Measurements from ENCODE around the gene SDHA. TPM values are rescaled to one million over a fixed set of nuclear protein-coding genes. Genes with fewer than 3 reads are reported as not detected.
A peak's percentile ranks its signal among the peaks of the same experiment; 100 is the strongest.

SDHA gene
- total RNA-seq, 1 experiment from 2014 or later = 75.0 TPM

- peaks cover 41% of the 10 kb centered on the region for H3K36me3 Mint-ChIP-seq (ENCODE audit: insufficient read depth, unreplicated experiment)
- DNase-seq (ENCODE audit: unreplicated experiment) = no peak
- no peak for TF ChIP-seq CTCF (IDR thresholded peaks at IDR 0.05; ENCODE audit: unreplicated experiment)
- H3K4me1 Mint-ChIP-seq (ENCODE audit: insufficient read depth, unreplicated experiment) = peaks cover under 1% of the 10 kb centered on the region
- no peak overlapping the region for H3K4me3 Mint-ChIP-seq (ENCODE audit: unreplicated experiment)
- ChIA-PET POLR2A (no interaction called here), CTCF (no interaction called here)
- H3K27me3 Mint-ChIP-seq (ENCODE audit: insufficient read depth, unreplicated experiment) = no peaks in the 10 kb centered on the region
- no TSS peak for BruUV-seq (replicated peaks)
- H3K9me3 Mint-ChIP-seq (ENCODE audit: unreplicated experiment) = no peaks in the 10 kb centered on the region
- H3K27ac Mint-ChIP-seq (ENCODE audit: low read depth, unreplicated experiment) = no peak overlapping the region
- intact Hi-C loops (cut with micrococcal nuclease) = no loop called here
These were observed 13.7 kb upstream of the SDHA start for GRCh38 chr5:204462-204861.

- ChIA-PET POLR2A (no interaction called here), CTCF (no interaction called here)
- no peak overlapping the region for H3K27ac Mint-ChIP-seq (ENCODE audit: low read depth, unreplicated experiment)
- H3K9me3 Mint-ChIP-seq (ENCODE audit: unreplicated experiment) = no peaks in the 10 kb centered on the region
- no peaks in the 10 kb centered on the region for H3K27me3 Mint-ChIP-seq (ENCODE audit: insufficient read depth, unreplicated experiment)
- TF ChIP-seq CTCF (IDR thresholded peaks at IDR 0.05; ENCODE audit: unreplicated experiment) = no peak
- peaks cover 41% of the 10 kb centered on the region for H3K36me3 Mint-ChIP-seq (ENCODE audit: insufficient read depth, unreplicated experiment)
- TSS peak; percentile 69 for BruUV-seq (replicated peaks)
- H3K4me3 Mint-ChIP-seq (ENCODE audit: unreplicated experiment) = no peak overlapping the region
- H3K4me1 Mint-ChIP-seq (ENCODE audit: insufficient read depth, unreplicated experiment) = peaks cover 4% of the 10 kb centered on the region
- DNase-seq (ENCODE audit: unreplicated experiment) = no peak
- intact Hi-C loops (cut with micrococcal nuclease) = no loop called here
These were observed 13.0 kb upstream of the SDHA start for GRCh38 chr5:204966-205670.

- H3K9me3 Mint-ChIP-seq (ENCODE audit: unreplicated experiment) = no peaks in the 10 kb centered on the region
- ChIA-PET CTCF (no interaction called here), POLR2A (no interaction called here)
- H3K27me3 Mint-ChIP-seq (ENCODE audit: insufficient read depth, unreplicated experiment) = no peaks in the 10 kb centered on the region
- no TSS peak for BruUV-seq (replicated peaks)
- peak overlapping the region; percentile 28 for H3K27ac Mint-ChIP-seq (ENCODE audit: low read depth, unreplicated experiment)
- TF ChIP-seq CTCF (IDR thresholded peaks at IDR 0.05; ENCODE audit: unreplicated experiment) = no peak
- no peak for DNase-seq (ENCODE audit: unreplicated experiment)
- intact Hi-C loops (cut with micrococcal nuclease) = no loop called here
- H3K4me1 Mint-ChIP-seq (ENCODE audit: insufficient read depth, unreplicated experiment) = peaks cover 4% of the 10 kb centered on the region
- H3K36me3 Mint-ChIP-seq (ENCODE audit: insufficient read depth, unreplicated experiment) = peaks cover 47% of the 10 kb centered on the region
- H3K4me3 Mint-ChIP-seq (ENCODE audit: unreplicated experiment) = no peak overlapping the region
These were observed 11.7 kb upstream of the SDHA start for GRCh38 chr5:206406-206805.

GRCh38 chr5:206927-207536 lies 11.1 kb upstream of the SDHA start:
- DNase-seq (ENCODE audit: unreplicated experiment) = no peak
- intact Hi-C loops (cut with micrococcal nuclease) = no loop called here
- CTCF ChIA-PET = interaction anchor here (1.0 to 1.4 kb wide), 2 partner anchors 18 to 240 kb away, joined by 3 to 4 read pairs; no protein-coding TSS in a partner anchor
- peak overlapping the region; percentile 28 for H3K27ac Mint-ChIP-seq (ENCODE audit: low read depth, unreplicated experiment)
- no peaks in the 10 kb centered on the region for H3K27me3 Mint-ChIP-seq (ENCODE audit: insufficient read depth, unreplicated experiment)
- H3K36me3 Mint-ChIP-seq (ENCODE audit: insufficient read depth, unreplicated experiment) = peaks cover 47% of the 10 kb centered on the region
- TF ChIP-seq CTCF (IDR thresholded peaks at IDR 0.05; ENCODE audit: unreplicated experiment) = no peak
- peaks cover 4% of the 10 kb centered on the region for H3K4me1 Mint-ChIP-seq (ENCODE audit: insufficient read depth, unreplicated experiment)
- no TSS peak for BruUV-seq (replicated peaks)
- POLR2A ChIA-PET = no interaction called here
- H3K9me3 Mint-ChIP-seq (ENCODE audit: unreplicated experiment) = no peaks in the 10 kb centered on the region
- no peak overlapping the region for H3K4me3 Mint-ChIP-seq (ENCODE audit: unreplicated experiment)

All from MCF 10A (cell line).